ENCODE data around the gene COBL. TPM values are rescaled to one million over a fixed set of nuclear protein-coding genes. Genes with fewer than 3 reads are reported as not detected.

Gene COBL
- total and polyA plus RNA-seq, 2 experiments from 2014 or later: not detected

DNA sequence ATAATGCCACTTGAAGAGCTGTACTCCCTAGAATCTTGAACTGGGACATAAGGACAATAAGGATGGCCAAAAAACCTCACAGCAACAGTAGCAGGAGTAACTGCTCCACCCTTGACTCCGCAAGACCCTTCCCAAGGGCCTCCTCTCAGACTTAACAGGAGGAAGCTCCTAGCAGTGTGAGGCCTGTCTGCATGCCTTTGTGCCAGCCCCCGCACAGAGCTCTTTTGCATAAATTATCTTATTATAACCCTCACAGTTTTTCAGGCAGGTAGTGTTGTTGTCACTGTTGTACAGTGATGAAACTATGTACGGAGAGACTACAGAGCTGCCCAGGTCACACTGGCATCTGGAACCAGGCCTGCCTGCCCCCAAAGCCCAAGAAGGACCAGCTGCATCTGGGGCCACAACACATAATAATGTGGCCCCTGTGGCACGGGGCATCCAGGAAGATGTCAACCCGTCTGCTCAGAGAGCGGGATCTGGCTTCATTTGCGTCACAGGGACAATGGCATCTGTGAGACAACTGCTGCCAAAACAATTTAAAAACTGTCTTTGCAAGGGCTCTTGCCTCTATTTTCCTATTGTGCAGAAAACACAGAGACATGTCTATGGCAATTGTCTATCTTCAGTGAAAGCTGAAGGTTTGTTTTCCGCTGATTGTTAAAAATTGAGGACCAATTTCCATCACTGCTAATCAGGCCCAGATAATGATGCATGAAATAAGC, 284.7 kb downstream of the COBL start:
- H3K9ac ChIP-seq: no peak overlapping the region
- H3F3A ChIP-seq (ENCODE audit: insufficient read depth): peaks cover 42% of the 10 kb centered on the region
- no peaks in the 10 kb centered on the region for H4K20me1 ChIP-seq (ENCODE audit: insufficient read depth)
- H3K36me3 ChIP-seq (ENCODE audit: low read depth): no peaks in the 10 kb centered on the region
- no peak overlapping the region for H2AFZ ChIP-seq
- DNase-seq: no peak
- no peaks in the 10 kb centered on the region for H3K79me2 ChIP-seq (ENCODE audit: insufficient read depth)
- no peak overlapping the region for H3K27ac ChIP-seq
- H3K27me3 ChIP-seq (replicated peaks; ENCODE audit: insufficient read depth): no peaks in the 10 kb centered on the region
- H3K9me3 ChIP-seq (ENCODE audit: low read depth): no peaks in the 10 kb centered on the region
- WGBS, 2 experiments (ENCODE audit: low coverage in 1 of 2, low lambda C conversion rate in 2 of 2, missing lambda C conversion rate in 2 of 2): 93 to 94% methylated on average over 8 of the region's 8 CpGs
- TF ChIP-seq EZH2 (IDR thresholded peaks at IDR 0.05; ENCODE audit: insufficient read depth, poor library complexity, severe bottlenecking): no peak
- TF ChIP-seq EZH2phosphoT487 (IDR thresholded peaks at IDR 0.05; ENCODE audit: insufficient read depth, low read depth): no peak
- H3K4me2 ChIP-seq (ENCODE audit: unreplicated experiment): no peak overlapping the region
- no peak overlapping the region for H3K4me3 ChIP-seq
- peaks cover 47% of the 10 kb centered on the region for H3K4me1 ChIP-seq (ENCODE audit: insufficient read depth)
- in situ Hi-C loops (cut with MboI): no loop called here
- no peaks in the 10 kb centered on the region for H3K9me2 ChIP-seq (ENCODE audit: insufficient read depth)

DNA sequence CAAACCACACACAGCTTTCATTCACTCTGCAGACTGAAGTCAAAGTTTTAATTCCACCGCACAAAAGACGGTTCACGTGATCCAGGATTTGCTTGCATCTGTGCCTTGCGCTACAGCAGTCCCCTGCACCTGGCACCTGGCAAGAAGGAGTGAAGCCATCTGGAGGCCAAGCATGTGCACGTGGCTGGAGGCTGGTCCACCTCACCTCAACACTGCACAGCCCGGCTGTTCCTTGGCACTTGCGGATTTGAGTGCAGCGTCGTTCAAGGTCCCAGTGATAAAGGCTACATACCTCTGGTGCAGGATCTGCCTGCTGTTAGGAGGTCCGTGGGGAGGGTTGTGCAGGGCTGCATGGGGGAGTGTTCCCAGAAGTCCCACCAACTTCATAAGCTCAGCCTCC, 285.4 kb downstream of the COBL start:
- DNase-seq: no peak
- no peak overlapping the region for H3K27ac ChIP-seq
- H3F3A ChIP-seq (ENCODE audit: insufficient read depth): peaks cover 42% of the 10 kb centered on the region
- no peaks in the 10 kb centered on the region for H4K20me1 ChIP-seq (ENCODE audit: insufficient read depth)
- no peaks in the 10 kb centered on the region for H3K9me3 ChIP-seq (ENCODE audit: low read depth)
- H3K4me1 ChIP-seq (ENCODE audit: insufficient read depth): peaks cover 47% of the 10 kb centered on the region
- H3K9me2 ChIP-seq (ENCODE audit: insufficient read depth): no peaks in the 10 kb centered on the region
- no peak overlapping the region for H3K4me2 ChIP-seq (ENCODE audit: unreplicated experiment)
- no peaks in the 10 kb centered on the region for H3K79me2 ChIP-seq (ENCODE audit: insufficient read depth)
- H2AFZ ChIP-seq: no peak overlapping the region
- no peak overlapping the region for H3K4me3 ChIP-seq
- 91 to 93% methylated on average over 10 of the region's 10 CpGs for WGBS, 2 experiments (ENCODE audit: low coverage in 1 of 2, low lambda C conversion rate in 2 of 2, missing lambda C conversion rate in 2 of 2)
- no peak overlapping the region for H3K9ac ChIP-seq
- TF ChIP-seq EZH2 (IDR thresholded peaks at IDR 0.05; ENCODE audit: insufficient read depth, poor library complexity, severe bottlenecking) (no peak), EZH2phosphoT487 (IDR thresholded peaks at IDR 0.05; ENCODE audit: insufficient read depth, low read depth) (no peak)
- in situ Hi-C loops (cut with MboI): no loop called here
- H3K36me3 ChIP-seq (ENCODE audit: low read depth): no peaks in the 10 kb centered on the region
- H3K27me3 ChIP-seq (replicated peaks; ENCODE audit: insufficient read depth): no peaks in the 10 kb centered on the region

DNA sequence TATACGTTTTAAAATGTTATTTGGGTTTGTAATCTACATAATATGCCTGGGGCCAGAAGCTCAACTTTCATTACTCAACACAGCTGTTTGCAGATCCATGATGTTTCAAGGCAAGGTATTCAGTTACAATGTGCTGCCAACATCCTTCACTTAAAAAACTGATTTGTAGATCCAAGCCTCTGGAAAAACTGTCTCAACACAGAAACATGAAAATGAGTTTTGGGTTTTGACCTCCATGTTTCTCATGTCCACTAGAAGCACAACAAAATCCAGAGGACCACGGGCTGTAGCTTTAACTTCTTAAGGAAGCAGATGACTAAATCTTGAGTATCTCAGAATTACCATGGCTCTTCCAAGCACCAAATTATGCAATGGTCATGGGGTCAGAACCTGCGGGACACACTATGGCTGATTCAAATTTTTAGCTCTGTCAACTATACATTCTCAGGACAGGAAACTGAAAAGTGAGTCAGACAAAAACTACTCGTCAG, 286.9 kb downstream of the COBL start:
- Histone ChIP-seq H3K4me1 (ENCODE audit: insufficient read depth) (peaks cover 40% of the 10 kb centered on the region), H3K36me3 (ENCODE audit: low read depth) (no peaks in the 10 kb centered on the region), H4K20me1 (ENCODE audit: insufficient read depth) (no peaks in the 10 kb centered on the region), H3K79me2 (ENCODE audit: insufficient read depth) (no peaks in the 10 kb centered on the region), H3K4me2 (ENCODE audit: unreplicated experiment) (peak overlapping the region; percentile 25), H2AFZ (no peak overlapping the region), H3K9ac (no peak overlapping the region), H3K27ac (peak overlapping the region; percentile 44), H3K9me2 (ENCODE audit: insufficient read depth) (no peaks in the 10 kb centered on the region), H3F3A (ENCODE audit: insufficient read depth) (peaks cover 37% of the 10 kb centered on the region), H3K4me3 (no peak overlapping the region), H3K9me3 (ENCODE audit: low read depth) (no peaks in the 10 kb centered on the region), H3K27me3 (replicated peaks; ENCODE audit: insufficient read depth) (no peaks in the 10 kb centered on the region)
- DNase-seq: peak; percentile 91
- in situ Hi-C loops (cut with MboI): no loop called here
- no peak for TF ChIP-seq EZH2 (IDR thresholded peaks at IDR 0.05; ENCODE audit: insufficient read depth, poor library complexity, severe bottlenecking)
- TF ChIP-seq EZH2phosphoT487 (IDR thresholded peaks at IDR 0.05; ENCODE audit: insufficient read depth, low read depth): no peak
- 0 to 1% methylated on average over 4 of the region's 4 CpGs for WGBS, 2 experiments (ENCODE audit: low coverage in 1 of 2, low lambda C conversion rate in 2 of 2, missing lambda C conversion rate in 2 of 2)

DNA sequence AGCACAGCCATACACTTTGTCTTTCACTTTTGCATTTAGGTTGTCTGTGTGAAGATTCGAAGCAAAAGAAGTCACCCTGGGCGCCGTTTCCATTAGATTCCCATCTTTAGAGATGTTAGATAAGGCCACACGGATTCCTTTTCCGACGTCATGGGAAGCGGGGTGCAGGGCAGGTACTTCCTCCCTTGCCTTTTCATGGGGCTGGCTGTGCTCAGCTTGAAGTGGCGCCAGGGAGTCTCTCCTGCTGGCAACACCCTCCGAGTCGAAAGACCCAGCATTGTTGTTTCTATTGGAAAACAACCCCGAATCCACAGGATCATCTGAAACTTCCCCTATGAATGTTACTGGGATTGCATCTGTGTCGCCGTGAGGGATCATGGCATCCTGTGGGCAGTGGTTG, 287.5 kb downstream of the COBL start:
- H3K4me1 ChIP-seq (ENCODE audit: insufficient read depth): peaks cover 35% of the 10 kb centered on the region
- peak overlapping the region; percentile 25 for H3K4me2 ChIP-seq (ENCODE audit: unreplicated experiment)
- no peak overlapping the region for H3K4me3 ChIP-seq
- DNase-seq: no peak
- no peaks in the 10 kb centered on the region for H3K79me2 ChIP-seq (ENCODE audit: insufficient read depth)
- no peaks in the 10 kb centered on the region for H4K20me1 ChIP-seq (ENCODE audit: insufficient read depth)
- peak overlapping the region; percentile 44 for H3K27ac ChIP-seq
- H3K9me2 ChIP-seq (ENCODE audit: insufficient read depth): no peaks in the 10 kb centered on the region
- H3K9me3 ChIP-seq (ENCODE audit: low read depth): no peaks in the 10 kb centered on the region
- in situ Hi-C loops (cut with MboI): no loop called here
- no peaks in the 10 kb centered on the region for H3K36me3 ChIP-seq (ENCODE audit: low read depth)
- no peak overlapping the region for H3K9ac ChIP-seq
- no peak overlapping the region for H2AFZ ChIP-seq
- TF ChIP-seq EZH2 (IDR thresholded peaks at IDR 0.05; ENCODE audit: insufficient read depth, poor library complexity, severe bottlenecking) (no peak), EZH2phosphoT487 (IDR thresholded peaks at IDR 0.05; ENCODE audit: insufficient read depth, low read depth) (no peak)
- WGBS, 2 experiments (ENCODE audit: low coverage in 1 of 2, low lambda C conversion rate in 2 of 2, missing lambda C conversion rate in 2 of 2): 84 to 86% methylated on average over 13 of the region's 13 CpGs
- H3K27me3 ChIP-seq (replicated peaks; ENCODE audit: insufficient read depth): no peaks in the 10 kb centered on the region
- H3F3A ChIP-seq (ENCODE audit: insufficient read depth): peaks cover 32% of the 10 kb centered on the region

Data from GM23248 (cell line).